ENCODE data around the gene MN1. TPM values are rescaled to one million over a fixed set of nuclear protein-coding genes. Genes with fewer than 3 reads are reported as not detected.
A peak's percentile ranks its signal among the peaks of the same experiment; 100 is the strongest.

MN1 gene
- polyA plus RNA-seq, 1 experiment: 1.3 TPM

DNA sequence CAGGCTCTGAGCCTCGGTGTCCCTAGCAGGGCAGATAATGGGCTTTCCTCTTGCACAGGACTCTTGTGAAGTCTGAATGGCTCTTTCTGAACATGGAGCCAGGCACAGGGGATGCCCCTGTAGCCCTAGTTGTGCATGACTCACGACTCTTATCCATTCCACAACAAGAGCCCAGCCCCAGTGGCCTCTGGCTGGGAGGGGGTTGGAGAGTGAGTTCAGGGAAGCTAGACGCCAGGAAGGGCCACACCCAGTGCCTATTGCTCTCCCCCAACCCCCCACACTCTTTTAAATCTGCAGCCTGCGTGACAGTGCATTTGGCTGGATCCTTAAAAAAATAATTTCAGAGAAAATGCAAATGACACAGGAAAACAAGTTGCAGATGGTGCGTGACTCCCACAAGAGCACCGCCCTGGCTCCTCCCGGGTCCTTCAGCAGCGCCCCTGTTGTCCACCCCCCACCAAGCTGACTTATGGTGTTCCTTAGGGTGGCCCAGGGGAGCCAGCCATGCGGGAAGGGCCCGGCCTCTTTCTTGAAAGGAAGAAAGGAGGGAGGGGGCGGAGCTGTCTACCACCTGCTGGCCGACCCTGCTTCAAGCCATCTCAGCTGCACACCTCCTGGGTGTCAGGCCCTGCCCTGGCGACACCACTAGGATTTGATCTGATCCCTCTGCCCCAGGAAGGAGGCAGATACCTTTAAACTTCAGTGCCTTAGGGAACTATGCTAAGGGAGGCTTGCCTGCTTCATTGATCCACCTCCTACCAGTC lies 74.7 kb downstream of the MN1 start:
- Histone ChIP-seq H3K4me3 (ENCODE audit: low read depth, low read length) (no peak overlapping the region), H3K27me3 (ENCODE audit: control insufficient read depth, insufficient read depth, low read length) (no peaks in the 10 kb centered on the region), H3K36me3 (ENCODE audit: control insufficient read depth, insufficient read depth, low read length) (no peaks in the 10 kb centered on the region)
- TF ChIP-seq, protein P1, sequence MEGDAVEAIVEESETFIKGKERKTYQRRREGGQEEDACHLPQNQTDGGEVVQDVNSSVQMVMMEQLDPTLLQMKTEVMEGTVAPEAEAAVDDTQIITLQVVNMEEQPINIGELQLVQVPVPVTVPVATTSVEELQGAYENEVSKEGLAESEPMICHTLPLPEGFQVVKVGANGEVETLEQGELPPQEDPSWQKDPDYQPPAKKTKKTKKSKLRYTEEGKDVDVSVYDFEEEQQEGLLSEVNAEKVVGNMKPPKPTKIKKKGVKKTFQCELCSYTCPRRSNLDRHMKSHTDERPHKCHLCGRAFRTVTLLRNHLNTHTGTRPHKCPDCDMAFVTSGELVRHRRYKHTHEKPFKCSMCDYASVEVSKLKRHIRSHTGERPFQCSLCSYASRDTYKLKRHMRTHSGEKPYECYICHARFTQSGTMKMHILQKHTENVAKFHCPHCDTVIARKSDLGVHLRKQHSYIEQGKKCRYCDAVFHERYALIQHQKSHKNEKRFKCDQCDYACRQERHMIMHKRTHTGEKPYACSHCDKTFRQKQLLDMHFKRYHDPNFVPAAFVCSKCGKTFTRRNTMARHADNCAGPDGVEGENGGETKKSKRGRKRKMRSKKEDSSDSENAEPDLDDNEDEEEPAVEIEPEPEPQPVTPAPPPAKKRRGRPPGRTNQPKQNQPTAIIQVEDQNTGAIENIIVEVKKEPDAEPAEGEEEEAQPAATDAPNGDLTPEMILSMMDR (IDR thresholded peaks at IDR 0.05; ENCODE audit: insufficient read depth, low read depth, low read length): no peak
- CTCF ChIA-PET: interaction anchor here (0.8 kb wide), 1 partner anchor 323 kb away, joined by 3 read pairs; no protein-coding TSS in a partner anchor
- POLR2A ChIA-PET: no interaction called here
- DNase-seq (ENCODE audit: low read depth): peak; percentile 90

DNA sequence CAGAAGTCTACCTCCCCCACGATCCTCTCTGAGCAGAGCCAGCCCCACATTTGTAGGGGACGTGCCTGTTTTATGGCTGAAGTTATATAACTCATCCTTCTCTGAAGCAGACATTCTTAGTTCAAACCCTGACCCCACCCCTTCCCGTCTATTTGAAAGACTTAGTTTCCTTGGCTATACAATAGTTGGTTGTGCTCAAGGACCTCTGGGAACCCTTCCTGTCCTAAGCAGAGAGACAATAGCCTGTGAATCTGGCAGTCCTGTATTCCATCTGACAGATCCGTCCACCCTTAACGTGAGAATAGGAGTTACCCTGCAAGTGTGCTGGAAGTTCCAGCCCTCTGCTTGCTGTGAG lies 75.2 kb downstream of the MN1 start:
- no peak for DNase-seq (ENCODE audit: low read depth)
- Histone ChIP-seq H3K4me3 (ENCODE audit: low read depth, low read length) (no peak overlapping the region), H3K27me3 (ENCODE audit: control insufficient read depth, insufficient read depth, low read length) (no peaks in the 10 kb centered on the region), H3K36me3 (ENCODE audit: control insufficient read depth, insufficient read depth, low read length) (no peaks in the 10 kb centered on the region)
- POLR2A ChIA-PET: no interaction called here
- CTCF ChIA-PET: interaction anchor here (0.8 kb wide), 1 partner anchor 322 kb away, joined by 3 read pairs; no protein-coding TSS in a partner anchor
- TF ChIP-seq, protein P1 (IDR thresholded peaks at IDR 0.05; ENCODE audit: insufficient read depth, low read depth, low read length): no peak

DNA sequence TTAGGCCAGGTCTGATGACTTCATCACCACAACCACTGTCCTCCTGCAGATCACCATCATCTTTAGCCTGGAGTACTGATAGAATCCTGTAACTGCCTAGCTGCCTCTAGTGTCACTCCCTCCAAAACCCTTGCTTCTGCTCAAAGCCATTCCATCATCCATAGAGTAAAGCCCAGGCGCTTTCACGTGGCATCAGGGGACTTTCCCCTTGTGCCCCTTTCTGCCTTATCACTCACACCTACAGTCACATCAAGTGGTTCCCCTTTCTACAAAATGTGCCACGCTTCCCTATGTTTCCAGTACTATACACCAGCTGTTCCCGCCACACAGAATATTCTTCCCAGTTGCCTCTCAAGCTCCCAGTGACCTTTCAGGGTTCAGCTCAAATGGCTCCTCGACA lies 75.9 kb downstream of the MN1 start:
- no peak overlapping the region for H3K4me3 ChIP-seq (ENCODE audit: low read depth, low read length)
- ChIA-PET POLR2A (no interaction called here), CTCF (no interaction called here)
- no peaks in the 10 kb centered on the region for H3K36me3 ChIP-seq (ENCODE audit: control insufficient read depth, insufficient read depth, low read length)
- H3K27me3 ChIP-seq (ENCODE audit: control insufficient read depth, insufficient read depth, low read length): no peaks in the 10 kb centered on the region
- DNase-seq (ENCODE audit: low read depth): no peak
- TF ChIP-seq, protein P1 (IDR thresholded peaks at IDR 0.05; ENCODE audit: insufficient read depth, low read depth, low read length): no peak

DNA sequence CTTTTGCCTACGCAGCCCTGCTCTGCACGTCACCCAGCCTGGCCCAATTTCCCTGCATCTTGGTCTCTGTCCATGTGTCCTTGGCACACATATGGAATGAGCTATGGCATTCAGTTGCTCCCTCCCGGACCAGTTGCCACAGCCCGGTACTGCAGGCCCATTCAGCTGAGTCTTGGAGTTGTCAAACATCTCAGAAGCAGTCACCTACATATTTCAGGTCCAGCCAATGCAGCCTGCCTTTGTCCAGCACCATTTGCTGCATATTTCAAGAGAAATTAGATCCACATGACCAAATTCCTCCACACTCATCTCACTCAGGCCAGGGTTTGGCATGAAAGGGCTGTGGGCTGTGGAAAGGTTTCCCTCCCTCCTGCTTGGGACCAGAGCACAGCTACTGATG lies 76.8 kb downstream of the MN1 start:
- no peak overlapping the region for H3K4me3 ChIP-seq (ENCODE audit: low read depth, low read length)
- peak; percentile 39 for DNase-seq (ENCODE audit: low read depth)
- no peaks in the 10 kb centered on the region for H3K36me3 ChIP-seq (ENCODE audit: control insufficient read depth, insufficient read depth, low read length)
- no peaks in the 10 kb centered on the region for H3K27me3 ChIP-seq (ENCODE audit: control insufficient read depth, insufficient read depth, low read length)
- POLR2A ChIA-PET: interaction anchor here (0.6 kb wide), 1 partner anchor 1052 kb away, joined by 4 read pairs; no protein-coding TSS in a partner anchor
- CTCF ChIA-PET: interaction anchor here (1.2 kb wide), 1 partner anchor 100 kb away, joined by 3 read pairs; no protein-coding TSS in a partner anchor
- TF ChIP-seq, protein P1 (IDR thresholded peaks at IDR 0.05; ENCODE audit: insufficient read depth, low read depth, low read length): no peak

DNA sequence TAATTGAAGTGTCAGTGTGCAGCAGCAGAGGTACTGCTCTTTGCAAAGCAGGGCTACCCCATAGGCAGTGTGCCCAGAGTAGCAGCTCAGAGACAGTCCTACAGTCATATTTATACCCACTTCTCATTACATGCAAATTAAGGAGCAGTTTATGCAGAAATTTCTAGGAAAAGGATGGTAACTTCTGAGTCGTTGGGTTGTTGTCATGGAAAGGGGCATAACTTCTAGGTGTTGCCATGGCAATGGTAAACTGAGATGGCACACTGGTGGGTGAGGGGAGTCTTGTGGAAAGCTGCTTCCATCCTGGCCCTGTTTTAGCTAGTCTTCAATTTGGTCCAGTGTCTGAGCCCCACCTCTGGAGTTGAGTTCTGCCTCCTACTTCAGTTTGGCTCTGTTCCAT lies 77.4 kb downstream of the MN1 start:
- POLR2A ChIA-PET: no interaction called here
- no peak for DNase-seq (ENCODE audit: low read depth)

More for the DNA sequence above, 77.4 kb downstream of the MN1 start:
- H3K4me3 ChIP-seq (ENCODE audit: low read depth, low read length): no peak overlapping the region
- TF ChIP-seq, protein P1 (IDR thresholded peaks at IDR 0.05; ENCODE audit: insufficient read depth, low read depth, low read length): no peak
- H3K36me3 ChIP-seq (ENCODE audit: control insufficient read depth, insufficient read depth, low read length): no peaks in the 10 kb centered on the region
- CTCF ChIA-PET: interaction anchor here (1.0 to 1.2 kb wide), 2 partner anchors 15 to 100 kb away, joined by 3 read pairs; no protein-coding TSS in a partner anchor
- no peaks in the 10 kb centered on the region for H3K27me3 ChIP-seq (ENCODE audit: control insufficient read depth, insufficient read depth, low read length)

Measured in BJ (cell line).